Measurements from ENCODE around the gene TUBB2B. TPM values are rescaled to one million over a fixed set of nuclear protein-coding genes. Genes with fewer than 3 reads are reported as not detected.
A peak's percentile ranks its signal among the peaks of the same experiment; 100 is the strongest.
"Not testable (repeated sequence)": the region's sequence is repeated elsewhere in the genome, so short reads cannot be mapped to it uniquely, and the experiment has no call there.

TUBB2B gene
- total RNA-seq, 4 donors from 2014 or later, result 9.2 to 19.3 (median 13.2) TPM

GRCh38 chr6:3181105-3181504, 46.3 kb downstream of the TUBB2B start:
- TF ChIP-seq CTCF (IDR thresholded peaks at IDR 0.05) (no peak), POLR2AphosphoS5 (IDR thresholded peaks at IDR 0.05) (no peak), EP300 (IDR thresholded peaks at IDR 0.05) (no peak), POLR2A (IDR thresholded peaks at IDR 0.05) (no peak)
- Histone ChIP-seq H3K4me1 (no peaks in the 10 kb centered on the region), H3K4me3 (no peak overlapping the region), H3K27me3 (no peaks in the 10 kb centered on the region), H3K9me3 (no peaks in the 10 kb centered on the region), H3K27ac (no peak overlapping the region), H3K36me3 (no peaks in the 10 kb centered on the region)
- no peak for DNase-seq (ENCODE audit: low spot score in 2 of 2)
- WGBS, result 73% methylated on average over 2 of the region's 2 CpGs

- not testable (repeated sequence) for H3K4me1 ChIP-seq; DNase-seq (ENCODE audit: low spot score in 2 of 2); H3K27ac ChIP-seq; H3K36me3 ChIP-seq; H3K9me3 ChIP-seq; H3K27me3 ChIP-seq
- H3K4me3 ChIP-seq, result peak overlapping the region; percentile 30
- 73% methylated on average over 3 of the region's 8 CpGs for WGBS
Measured at GRCh38 chr6:3179945-3180344, 47.5 kb downstream of the TUBB2B start.

GRCh38 chr6:3178666-3179065, 48.8 kb downstream of the TUBB2B start:
- H3K36me3 ChIP-seq; H3K27ac ChIP-seq; H3K9me3 ChIP-seq; H3K4me1 ChIP-seq; DNase-seq (ENCODE audit: low spot score in 2 of 2); H3K4me3 ChIP-seq; H3K27me3 ChIP-seq: not testable (repeated sequence)
- WGBS, result 67% methylated on average over 5 of the region's 8 CpGs

GRCh38 chr6:3176562-3177355, 50.7 kb downstream of the TUBB2B start:
- H3K4me3 ChIP-seq, result no peak overlapping the region
- no peaks in the 10 kb centered on the region for H3K27me3 ChIP-seq
- 76% methylated on average over 13 of the region's 22 CpGs for WGBS
- H3K27ac ChIP-seq, result no peak overlapping the region
- H3K36me3 ChIP-seq, result no peaks in the 10 kb centered on the region
- no peaks in the 10 kb centered on the region for H3K4me1 ChIP-seq
- no peaks in the 10 kb centered on the region for H3K9me3 ChIP-seq
- DNase-seq (ENCODE audit: low spot score in 2 of 2), result peak in 1 of 2 donors; percentile 65
- TF ChIP-seq POLR2AphosphoS5 (IDR thresholded peaks at IDR 0.05), result no peak

- H3K4me3 ChIP-seq, result no peak overlapping the region
- no peak for TF ChIP-seq CTCF (IDR thresholded peaks at IDR 0.05)
- TF ChIP-seq EP300 (IDR thresholded peaks at IDR 0.05), result no peak
- TF ChIP-seq POLR2AphosphoS5 (IDR thresholded peaks at IDR 0.05), result no peak
- no peak for TF ChIP-seq POLR2A (IDR thresholded peaks at IDR 0.05)
- H3K4me1 ChIP-seq, result no peaks in the 10 kb centered on the region
- no peaks in the 10 kb centered on the region for H3K36me3 ChIP-seq
- H3K9me3 ChIP-seq, result no peaks in the 10 kb centered on the region
- 69% methylated on average over 10 of the region's 11 CpGs for WGBS
- no peak for DNase-seq (ENCODE audit: low spot score in 2 of 2)
- no peak overlapping the region for H3K27ac ChIP-seq
- H3K27me3 ChIP-seq, result no peaks in the 10 kb centered on the region
Measured at GRCh38 chr6:3175715-3176402, 51.6 kb downstream of the TUBB2B start.

Other genes with a start within 250 kb of the TUBB2B start
- gene NQO2, start 227.8 kb downstream of the TUBB2B start, total RNA-seq, result 10 to 100 TPM; 22.8 to 40.4 (median 38.3) TPM
- gene RIPK1, start 159.2 kb downstream of the TUBB2B start, total RNA-seq, result 10 to 100 TPM; 25.6 to 37.6 (median 32.2) TPM
- gene BPHL, start 108.9 kb downstream of the TUBB2B start, total RNA-seq, result 10 to 100 TPM; 16.1 to 24.5 (median 20.3) TPM
- 100 to 1,000 TPM; 121 to 338 (median 242) TPM for gene TUBB2A, start 70.1 kb downstream of the TUBB2B start, total RNA-seq
- gene PSMG4, start 31.3 kb upstream of the TUBB2B start, total RNA-seq, result 10 to 100 TPM; 11.4 to 32.6 (median 21.1) TPM
- 10 to 100 TPM; 38.2 to 59.8 (median 48.1) TPM for gene SLC22A23, start 229.4 kb upstream of the TUBB2B start, total RNA-seq

Data from suprapubic skin (tissue), 4 donors.